Jurkat, Clone E6-1 (cell line): ENCODE data around the gene SLC7A8.
A peak's percentile ranks its signal among the peaks of the same experiment; 100 is the strongest.

Experiments used
- DNase-seq: peaks from one replicate; pipeline ENCODE4 v3.0.0-alpha.2; 2011; ENCODE audit warnings: low read depth, low spot score
- H3K4me3 ChIP-seq: 2 replicates; pipeline ENCODE4 v1.5.1; 2011; ENCODE audit warnings: mild to moderate bottlenecking, low read length, control low read depth, moderate library complexity

The SLC7A8 gene

DNA sequence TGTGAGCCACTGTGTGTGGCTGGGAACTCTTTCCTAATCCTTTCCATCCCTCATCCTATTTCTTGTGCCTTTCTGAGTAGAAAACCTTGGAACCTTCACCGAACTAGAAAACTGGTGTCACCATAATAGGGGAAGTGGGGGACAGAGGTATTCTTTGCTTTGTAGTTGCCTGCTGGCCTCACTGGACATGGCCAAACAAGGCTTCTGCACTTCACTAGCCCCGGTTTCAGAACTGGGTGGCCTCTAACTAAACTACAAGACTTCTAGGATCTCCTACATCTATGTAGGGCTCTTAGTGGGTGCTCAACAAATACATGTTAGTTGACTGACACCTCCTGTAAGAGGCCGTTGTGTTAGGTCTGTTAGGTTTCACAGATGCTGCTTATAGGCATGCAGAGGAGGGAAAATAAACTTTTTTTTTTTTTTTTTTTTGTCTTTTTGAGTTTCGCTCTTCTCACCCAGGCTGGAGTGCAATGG is 78.1 kb downstream of the SLC7A8 start:
- no peak overlapping the region for H3K4me3 ChIP-seq
- no peak for DNase-seq

DNA sequence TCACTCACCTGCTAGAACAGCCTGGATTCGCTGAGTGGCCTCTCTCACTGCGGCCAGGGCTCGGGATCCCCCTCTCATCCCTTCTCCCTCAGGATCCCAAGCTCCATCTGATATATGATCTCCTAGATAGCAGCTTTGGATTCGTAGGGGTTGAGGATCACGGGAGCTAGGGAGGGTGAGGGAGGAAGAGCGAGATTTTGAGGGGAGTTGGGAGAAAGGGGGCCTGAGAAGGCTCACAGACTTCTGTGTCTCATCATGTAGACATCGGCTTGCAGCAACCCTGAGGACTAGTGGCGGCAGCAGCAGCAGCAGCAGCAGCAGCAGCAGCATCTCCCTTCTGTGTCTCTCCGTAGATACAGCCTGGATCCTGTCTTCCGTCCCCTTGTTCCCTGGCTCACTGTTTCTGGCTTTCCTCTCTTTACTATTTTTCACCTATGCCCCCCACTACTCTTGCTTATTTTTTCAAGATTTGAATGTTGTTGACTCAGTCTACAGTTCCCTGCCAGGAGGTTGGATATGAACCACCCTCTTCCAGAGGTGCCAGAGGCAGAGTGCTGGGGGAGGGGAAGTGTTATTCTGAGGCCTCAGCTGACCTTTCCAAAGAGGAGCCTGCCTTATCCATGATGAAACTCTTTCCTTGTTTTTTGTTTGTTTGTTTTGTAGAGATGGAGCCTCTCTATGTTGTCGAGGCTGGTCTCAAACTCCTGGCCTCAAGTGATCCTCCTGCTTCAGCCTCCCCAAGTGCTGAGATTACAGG is 78.7 kb downstream of the SLC7A8 start, which contains the start of gene CIROP:
Gene CIROP (minus strand): TSS at position 399 of the 757 bp plus-strand sequence. CDS start 69 bp downstream, at position 330.
- no peak for DNase-seq
- no peak within 1 kb of the TSS for H3K4me3 ChIP-seq

DNA sequence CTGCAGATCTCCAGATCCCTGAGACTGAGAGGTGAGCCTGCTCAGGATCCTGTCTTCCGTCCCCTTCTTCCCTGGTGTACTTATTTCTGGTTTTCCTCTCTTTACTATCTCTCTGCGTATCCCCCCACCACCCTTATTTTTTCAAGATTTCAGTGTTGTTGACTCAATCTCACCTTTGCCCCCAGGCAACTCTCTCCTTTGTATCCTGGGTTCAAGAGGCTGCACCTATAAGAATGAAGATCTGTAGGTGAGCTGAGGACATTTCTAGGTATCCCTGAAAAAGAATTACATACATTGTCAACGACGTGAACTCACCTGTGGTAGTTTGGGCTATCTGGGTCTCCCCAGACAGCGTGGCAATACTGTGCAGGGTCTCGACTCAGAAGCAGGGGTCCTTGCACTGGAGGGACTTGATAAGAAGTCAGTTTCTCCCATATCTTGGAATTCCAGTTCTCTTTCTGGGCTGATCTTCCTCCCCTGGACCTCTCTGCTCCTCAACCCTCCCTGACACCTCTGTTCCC is 79.3 kb downstream of the SLC7A8 start:
- no peak overlapping the region for H3K4me3 ChIP-seq
- DNase-seq, result no peak

DNA sequence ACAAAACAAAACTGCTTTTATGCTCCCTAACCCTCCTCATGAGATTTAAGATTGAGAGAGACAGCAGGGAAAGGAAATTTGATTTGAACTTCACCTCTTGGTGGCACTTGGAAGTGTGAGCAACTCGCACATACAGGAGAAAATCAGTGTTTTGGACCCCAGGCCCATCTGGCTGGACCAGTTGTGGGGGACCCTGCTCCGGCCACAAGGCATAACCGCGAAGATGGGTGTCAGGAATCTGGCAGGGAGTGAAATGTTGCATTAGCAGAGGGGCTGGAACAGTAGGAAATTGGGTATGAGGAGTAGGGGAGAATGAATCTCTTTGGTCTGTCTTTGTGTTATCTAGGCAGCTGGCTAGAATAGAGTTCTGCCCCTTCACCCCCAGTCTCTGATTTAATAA is 79.9 kb downstream of the SLC7A8 start:
- no peak for DNase-seq
- no peak overlapping the region for H3K4me3 ChIP-seq

DNA sequence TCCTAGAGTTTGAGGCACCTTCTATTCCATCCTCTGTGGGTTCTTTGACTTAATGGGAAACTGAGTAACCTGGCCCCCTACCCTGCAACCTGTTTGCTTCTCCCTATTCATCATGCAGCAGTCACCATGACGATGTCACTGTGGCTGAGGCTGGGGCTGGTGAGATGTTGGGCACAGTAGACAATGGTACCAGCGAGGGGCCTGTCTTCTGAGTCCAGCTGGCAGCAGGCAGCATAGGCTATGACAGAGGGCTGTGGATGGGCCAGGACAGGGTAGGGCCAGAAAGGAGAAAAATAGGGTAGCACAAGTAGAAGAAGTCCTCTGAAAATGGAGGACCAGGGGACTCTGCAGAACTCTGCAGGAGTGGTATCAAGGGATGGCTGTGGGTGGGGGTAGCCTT is 80.7 kb downstream of the SLC7A8 start:
- no peak for DNase-seq
- no peak overlapping the region for H3K4me3 ChIP-seq

DNA sequence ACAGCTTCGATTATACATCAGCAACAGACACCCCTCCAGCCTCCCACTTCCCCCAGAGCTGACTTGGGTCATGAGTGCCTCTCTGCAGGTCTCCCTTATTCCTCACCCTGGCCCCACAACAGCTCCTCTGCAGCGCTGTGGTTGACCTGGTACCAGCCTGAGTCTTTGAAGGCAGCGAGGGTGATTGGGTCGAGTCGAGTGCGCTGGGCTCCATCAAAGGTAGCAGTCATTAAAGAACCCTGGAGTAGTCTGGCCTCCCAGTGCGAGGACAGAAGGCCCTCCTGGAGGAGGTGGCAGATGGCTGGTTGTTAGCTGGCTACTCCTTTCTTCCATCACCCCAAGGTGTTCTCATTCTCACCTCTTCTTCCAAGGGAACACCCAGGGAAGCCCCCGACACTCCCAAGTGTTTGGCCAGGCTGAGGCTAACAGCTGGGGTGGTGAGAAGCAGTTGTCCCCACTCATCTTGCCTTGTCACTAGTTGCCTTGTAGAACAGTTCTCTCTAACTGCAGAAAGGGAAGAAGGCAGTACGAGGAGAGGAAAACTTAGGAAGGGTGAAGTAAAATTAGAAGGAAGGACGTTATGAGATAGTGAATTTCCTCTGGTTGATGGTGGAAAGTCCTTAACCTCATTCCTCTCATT is 81.4 kb downstream of the SLC7A8 start:
- no peak for DNase-seq
- H3K4me3 ChIP-seq, result no peak overlapping the region

DNA sequence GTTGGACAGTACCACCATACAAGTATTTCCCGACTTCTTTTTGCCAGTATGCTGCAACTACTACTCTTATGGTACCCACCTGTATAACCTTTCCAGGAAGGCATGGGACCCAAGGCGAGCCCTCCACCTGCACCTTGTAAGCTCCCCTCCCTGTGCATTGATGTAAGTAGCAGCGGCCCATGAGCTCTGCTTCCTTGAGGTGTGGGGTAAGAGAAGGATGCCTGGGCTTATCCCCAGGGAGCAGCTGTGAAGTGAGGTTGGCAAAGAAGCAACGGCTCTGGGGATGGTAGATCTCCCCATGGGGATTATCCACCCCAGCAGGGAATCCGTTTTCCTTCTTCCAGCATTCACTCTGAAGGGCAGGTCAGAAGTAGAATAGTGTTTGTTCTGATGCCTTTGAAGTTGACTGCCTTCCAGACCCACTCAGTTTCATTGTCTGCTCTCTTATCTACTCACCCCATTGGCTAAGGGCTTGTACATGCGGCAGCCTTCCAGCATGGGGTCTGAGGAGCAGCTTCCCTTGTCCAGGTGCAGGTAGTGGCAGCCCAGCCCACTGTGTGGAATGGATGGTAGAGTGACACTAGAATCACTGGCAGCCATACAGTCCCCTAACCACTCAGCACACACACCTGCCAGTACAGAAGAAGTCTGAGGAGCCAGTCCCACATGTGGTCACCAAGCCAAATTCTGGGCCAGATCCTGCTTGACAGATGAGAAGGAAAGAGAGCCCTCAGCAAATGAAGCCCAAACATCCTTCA is 82.1 kb downstream of the SLC7A8 start:
- no peak for DNase-seq
- no peak overlapping the region for H3K4me3 ChIP-seq

DNA sequence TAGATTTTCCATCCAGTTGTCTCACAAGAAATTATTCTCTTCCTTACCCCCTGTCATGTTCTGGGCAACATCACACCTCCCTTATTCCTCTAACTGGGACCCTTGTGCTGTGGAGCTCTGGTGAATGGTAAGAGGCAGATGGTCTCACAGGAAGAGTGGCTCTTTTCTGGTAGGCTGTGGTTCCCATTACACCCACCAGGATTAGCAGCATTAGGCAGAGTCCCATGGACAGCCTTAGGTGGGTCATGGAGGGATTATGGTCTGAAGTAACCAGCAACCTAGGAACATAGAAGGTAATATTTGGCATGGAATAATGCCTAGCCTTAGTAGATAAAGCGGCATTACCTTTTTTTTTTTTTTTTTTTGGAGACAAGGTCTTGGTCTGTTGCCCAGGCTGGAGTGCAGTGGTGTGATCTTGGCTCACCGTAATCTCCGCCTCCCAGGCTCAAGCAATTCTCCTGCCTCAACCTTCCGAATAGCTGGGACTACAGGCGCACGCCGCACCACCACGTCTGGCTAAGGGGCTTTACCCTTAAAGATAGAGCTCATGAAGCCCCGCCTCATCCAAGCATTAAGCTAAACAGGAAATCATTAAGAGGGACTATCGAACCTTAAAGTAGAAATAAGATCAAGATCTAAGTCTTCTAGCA is 84.1 kb downstream of the SLC7A8 start:
- no peak overlapping the region for H3K4me3 ChIP-seq
- no peak for DNase-seq

DNA sequence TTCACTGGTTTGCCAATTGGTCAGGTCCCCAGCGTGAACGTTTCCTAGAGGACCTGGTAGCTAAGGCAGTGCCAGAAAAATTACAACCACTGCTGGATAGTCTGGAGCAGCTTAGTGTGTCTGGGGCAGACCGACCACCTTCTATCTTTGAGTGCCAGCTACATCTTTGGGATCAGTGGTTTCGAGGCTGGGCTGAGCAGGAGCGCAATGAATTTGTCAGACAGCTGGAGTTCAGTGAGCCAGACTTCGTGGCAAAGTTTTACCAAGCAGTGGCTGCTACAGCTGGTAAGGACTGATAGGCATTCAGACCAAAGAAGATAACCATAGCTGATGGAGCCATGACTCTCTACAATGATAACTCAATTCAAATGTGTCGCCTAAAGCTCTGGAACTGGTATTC is 85.7 kb downstream of the SLC7A8 start:
- no peak for DNase-seq
- no peak overlapping the region for H3K4me3 ChIP-seq

DNA sequence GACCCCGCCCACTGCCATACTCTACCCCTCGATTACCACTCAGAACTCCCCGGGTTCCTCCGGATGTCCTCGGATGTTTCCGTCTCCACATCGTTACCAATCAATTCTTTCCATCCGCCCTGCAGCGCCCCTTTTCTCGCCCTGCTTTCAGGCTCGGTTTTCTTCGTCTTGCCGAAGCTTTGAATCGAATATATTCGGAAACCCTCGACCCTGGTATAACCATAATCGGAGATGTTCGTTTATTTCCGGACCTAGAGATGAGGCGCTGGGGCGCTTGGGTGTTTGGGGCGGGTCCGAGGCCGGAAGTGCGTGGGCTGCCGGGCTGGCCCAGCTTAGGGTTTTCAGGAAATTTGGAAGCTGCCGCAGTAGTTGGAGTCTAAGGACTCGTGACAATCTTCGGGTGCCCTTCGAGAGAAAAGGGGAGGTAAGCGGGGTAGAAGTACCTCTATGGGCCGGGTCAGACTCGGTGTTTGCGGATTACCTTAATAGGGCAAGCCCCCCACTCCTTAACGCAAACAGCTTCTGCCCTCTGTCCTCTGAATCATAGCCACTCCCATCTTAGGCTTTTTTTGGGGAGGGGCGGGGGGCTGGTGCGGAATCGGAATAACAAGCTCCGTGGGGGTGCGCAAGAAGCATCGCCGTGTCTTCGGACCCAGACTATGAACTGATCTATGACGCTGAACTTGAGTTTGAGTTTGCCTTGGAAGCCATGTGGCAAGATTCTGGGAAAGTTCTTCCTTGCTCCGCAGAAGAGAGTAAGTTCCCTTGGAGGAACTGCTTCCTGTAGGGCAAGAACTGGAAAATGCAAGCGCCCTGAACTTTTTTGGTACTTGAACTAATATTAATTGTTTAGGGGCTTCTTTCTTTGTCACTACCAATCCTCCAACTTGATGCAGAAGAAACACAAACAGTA is 88.0 kb downstream of the SLC7A8 start, which contains the start of gene C14orf119:
Gene C14orf119 (plus strand): TSS at position 310 of the 913 bp plus-strand sequence. CDS start 2,154 bp downstream, outside the sequence.
- peak within 1 kb of the TSS; percentile 98 for H3K4me3 ChIP-seq
- DNase-seq, result peak; percentile 100

DNA sequence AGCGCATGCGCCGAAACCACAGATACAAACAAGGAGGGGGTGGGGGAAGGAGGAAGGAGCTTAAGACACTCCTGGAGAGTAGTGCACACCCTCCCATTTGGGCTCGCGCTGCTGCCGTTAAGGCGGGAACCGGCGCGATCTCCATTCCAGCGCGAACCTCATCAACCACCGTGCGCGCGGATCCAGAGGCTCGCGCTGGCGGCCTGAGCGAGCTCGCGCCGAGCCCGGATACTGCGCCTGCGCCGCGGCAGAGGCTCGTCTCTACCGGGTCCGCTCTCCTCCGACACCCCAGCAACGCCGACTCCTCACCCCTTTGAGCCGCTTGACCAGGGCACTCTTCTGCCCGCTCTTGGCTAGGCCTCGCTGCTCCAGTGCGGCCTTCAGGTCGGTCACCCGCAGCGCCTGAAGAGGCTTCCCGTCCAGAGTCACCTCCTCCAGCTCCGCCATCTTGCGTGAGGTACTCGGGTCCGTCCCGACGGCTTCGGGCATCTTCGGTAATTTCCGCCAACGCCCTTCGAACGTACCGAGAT is 88.7 kb downstream of the SLC7A8 start, which contains the start of gene ACIN1:
Gene ACIN1 (minus strand): TSS at position 471 of the 530 bp plus-strand sequence. CDS start 24 bp downstream, at position 447.
- peak within 1 kb of the TSS; percentile 98 for H3K4me3 ChIP-seq
- DNase-seq, result peak; percentile 93

DNA sequence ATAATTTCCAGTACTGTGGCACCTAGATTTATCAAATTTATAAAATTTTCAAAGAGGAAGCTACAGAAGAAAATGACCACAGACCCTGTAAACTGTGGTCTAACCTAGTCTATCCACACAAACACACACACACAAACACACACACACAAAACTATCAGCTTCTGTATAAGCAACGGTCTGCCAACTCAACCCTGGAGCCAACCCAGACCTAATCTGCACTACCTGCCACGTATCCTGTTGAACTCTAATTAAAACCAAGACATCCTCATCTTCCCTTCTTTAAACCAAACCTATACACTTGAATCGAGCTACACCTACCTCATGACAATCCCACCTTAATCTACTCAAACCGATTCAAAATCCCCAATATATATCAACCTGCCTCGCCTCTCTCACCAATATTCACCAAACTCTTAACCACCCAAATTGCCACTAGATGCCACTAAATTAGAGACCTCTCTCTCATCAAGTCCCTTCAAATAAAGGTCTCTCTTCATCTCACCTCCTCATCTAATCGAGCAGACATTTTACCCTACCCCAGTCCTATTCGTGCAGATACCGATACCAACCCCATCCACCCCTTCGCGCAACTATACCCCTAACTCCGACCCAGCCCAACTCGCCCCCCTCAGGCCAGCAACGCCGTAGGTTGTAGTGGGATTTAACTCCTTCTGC is 89.3 kb downstream of the SLC7A8 start:
- DNase-seq, result no peak
- H3K4me3 ChIP-seq, result peak overlapping the region; percentile 98

DNA sequence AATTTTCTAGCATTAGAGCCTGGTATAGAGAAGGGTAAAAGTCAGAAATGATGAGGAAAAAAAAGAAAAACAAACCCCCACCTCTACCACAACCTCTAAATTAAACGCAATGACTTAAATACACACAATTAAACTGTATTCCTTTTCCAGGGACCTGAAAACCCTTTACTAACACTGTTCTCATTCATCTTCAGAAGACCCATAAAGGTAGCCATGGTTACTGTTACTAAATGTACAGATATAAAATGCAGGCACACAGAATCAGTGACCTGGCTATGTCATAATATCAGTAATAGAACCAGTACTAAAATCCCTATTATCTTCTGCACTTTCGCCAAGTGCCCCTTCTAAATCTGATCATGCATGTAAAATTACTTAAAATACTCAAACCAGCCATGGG is 89.9 kb downstream of the SLC7A8 start:
- no peak for DNase-seq
- peak overlapping the region; percentile 98 for H3K4me3 ChIP-seq

DNA sequence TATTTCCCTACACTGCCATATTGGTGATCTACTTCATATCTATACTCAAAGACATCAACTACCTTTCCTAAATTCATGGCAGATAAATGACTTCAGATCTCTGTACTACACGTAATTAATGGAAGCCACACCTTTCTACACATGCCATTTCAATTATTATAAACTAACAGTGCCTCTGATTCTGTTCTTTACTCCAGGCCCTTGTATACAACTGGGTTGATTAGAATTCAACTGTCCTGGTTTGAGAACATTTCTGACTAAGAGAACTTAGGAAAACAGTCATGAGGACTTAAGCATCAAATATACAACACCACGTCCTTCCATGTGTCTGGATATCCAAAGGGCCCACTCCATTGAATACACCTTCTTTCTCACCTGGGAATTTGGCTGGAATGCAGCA is 90.4 kb downstream of the SLC7A8 start:
- no peak for DNase-seq
- no peak overlapping the region for H3K4me3 ChIP-seq

DNA sequence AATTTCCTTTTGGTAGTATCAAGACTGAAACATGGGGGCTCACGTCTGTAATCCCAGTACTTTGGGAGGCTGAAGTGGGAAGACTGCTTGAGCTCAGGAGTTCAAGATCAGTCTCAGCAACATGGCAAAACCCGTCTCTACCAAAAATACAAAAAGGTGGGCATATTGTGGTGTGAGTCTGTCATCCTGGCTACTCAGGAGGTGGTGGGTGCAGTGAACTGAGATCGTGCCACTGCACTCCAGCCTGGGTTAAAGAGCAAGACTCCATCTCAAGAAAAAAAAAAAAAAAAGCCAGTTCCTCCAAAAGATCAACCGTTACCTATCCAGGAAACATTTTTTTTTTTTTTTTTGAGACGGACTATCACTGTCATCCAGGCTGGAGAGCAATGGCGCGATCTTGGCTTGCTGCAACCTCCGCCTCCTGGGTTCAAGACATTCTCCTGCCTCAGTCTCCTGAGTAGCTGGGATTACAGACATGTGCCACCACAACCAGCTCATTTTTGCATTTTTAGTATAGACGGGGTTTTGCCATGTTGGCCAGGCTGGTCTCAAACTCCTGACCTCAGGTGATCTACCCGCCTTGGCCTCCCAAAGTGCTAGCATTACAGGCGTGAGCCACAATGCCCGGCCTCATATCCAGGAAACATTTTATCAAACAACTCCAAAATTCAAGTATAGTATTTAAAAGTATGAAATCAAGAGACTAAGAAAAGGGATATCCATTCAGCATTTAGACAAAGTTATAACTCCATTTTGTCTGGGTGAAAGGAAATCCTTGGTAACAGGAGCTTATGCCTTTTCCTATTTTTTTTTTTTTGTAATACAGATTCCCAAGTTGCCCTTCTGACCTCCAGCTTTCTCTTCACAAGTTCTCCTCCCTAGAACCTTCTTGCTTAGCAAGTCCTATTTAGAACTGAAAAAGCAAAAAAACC is 91.9 kb downstream of the SLC7A8 start:
- no peak overlapping the region for H3K4me3 ChIP-seq
- DNase-seq, result no peak

DNA sequence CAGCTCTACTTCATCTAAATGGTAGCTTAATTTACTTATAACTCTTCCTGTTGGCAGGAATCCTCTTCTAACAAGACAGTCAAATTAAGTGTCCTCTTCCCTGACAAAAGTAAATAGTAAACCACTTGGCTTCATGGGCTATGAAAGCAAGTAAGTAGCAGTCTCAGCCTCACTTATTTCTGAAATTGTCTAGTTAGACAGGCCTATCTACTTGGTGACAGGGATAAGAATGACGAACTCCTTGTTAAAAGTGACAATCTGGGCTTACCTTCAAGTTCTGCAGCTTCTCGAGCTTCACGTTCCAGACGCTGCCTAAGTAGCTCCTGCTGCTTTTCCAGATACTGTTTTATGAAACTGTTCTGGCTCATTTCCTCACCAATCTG is 93.2 kb downstream of the SLC7A8 start:
- H3K4me3 ChIP-seq, result no peak overlapping the region
- no peak for DNase-seq
